HG03457 (cell line): ENCODE data around the gene HYDIN.

Source experiments
- ATAC-seq: cut with Tn5 transposase; IDR thresholded peaks from one replicate; pipeline ENCODE4 v1.9.1; 2021; ENCODE audit warnings: moderate number of reproducible peaks; ENCODE audit not compliant: unreplicated experiment

The HYDIN gene

DNA sequence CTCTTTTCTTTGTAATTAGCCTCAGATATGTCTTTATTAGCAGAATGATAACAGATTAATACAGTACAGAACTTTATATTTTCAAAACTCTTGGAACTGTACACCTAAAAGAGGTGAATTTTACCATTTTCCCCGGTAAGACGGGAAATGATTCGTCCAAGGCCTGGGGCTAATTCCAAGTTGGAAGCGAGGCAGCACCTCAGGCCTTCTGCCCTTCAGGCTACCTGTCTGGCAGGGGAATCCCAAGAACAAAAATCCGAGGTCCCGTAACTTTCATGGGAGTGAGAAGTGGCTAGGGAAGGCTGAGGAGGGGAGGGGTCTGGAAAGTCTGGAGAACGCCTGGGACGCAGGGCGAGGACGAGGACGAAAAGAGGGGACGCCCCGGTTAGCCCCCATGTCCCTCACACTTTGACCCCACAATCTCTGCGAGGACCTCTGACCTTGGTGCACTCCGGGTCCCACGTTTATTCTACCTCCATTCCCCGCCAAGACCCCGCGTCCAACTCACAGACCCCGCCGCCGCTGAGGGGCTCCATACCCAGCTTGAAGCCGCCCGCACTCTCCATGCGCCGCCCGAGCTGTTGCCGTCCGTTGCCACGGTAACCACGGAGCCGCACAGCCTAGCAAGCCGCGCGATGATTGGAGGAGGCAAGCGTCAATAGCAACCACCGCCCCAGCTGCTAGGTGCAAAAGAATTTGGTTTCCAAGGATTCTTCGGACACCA lies at the start of gene HYDIN:
Gene HYDIN (minus strand): TSS at position 601 of the 724 bp plus-strand sequence. CDS start 43,827 bp downstream, outside the sequence.
- ATAC-seq, result no peak

GRCh38 chr16:71276589-71277334 lies 46.2 kb upstream of the HYDIN start:
- no peak for ATAC-seq

DNA sequence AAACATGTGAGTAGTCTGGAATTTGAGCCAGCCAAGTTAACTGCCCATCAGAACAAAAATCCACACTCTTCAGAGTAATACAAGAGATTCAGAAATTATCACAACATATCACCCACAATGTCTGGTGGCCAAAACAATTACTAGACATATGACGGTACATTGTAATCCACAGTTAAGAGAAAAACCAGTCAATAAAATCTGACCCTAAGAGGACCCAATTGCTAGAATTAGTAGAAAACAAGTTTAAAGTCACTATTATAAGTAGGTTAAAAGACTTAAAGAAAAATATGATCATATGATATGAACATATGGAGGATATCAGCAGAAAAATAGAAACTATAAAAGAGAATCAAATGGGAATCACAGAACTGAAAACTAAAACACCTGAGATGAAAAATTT lies 42.9 kb upstream of the HYDIN start:
- ATAC-seq, result no peak

DNA sequence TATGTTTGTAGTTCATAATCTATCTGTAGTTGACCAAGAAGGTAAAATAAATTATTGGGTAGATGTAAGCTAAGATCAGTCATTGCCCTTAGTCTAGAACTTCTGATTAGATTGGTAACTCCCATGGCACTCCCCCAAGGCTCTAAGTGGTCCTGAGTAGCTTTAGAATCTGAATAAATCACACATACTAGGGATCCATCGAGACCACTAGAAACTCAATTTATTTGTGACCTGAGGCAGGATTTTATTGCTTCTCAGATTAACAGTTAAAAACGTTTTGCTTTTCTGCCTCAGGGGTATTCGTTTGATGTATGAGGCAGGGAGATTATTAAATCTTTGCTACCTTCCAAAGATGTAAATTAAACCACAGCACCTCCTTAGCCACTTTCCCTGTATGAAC lies 33.8 kb upstream of the HYDIN start:
- no peak for ATAC-seq

GRCh38 chr16:71263582-71263981 lies 33.1 kb upstream of the HYDIN start:
- no peak for ATAC-seq

DNA sequence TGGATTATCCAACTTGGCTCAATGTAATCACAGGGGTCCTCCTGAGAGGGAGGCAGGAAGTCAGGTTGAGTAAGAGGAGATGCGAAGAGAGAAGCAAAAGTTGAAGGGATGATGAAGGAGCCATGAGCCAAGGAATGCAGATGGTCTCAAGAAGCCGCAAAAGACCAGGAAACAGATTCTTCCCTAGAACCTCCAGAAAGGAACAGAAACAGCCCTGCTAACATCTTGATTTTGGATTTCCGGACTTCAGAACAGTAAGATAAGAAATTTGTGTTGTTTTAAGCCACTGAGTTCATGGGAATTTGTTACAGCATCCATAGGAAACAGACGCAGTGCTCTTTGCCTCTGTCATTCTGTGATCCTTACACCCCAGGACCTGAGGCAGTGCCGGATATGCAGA lies 31.9 kb upstream of the HYDIN start:
- ATAC-seq, result no peak

GRCh38 chr16:71260995-71261394 lies 30.5 kb upstream of the HYDIN start:
- ATAC-seq, result no peak

DNA sequence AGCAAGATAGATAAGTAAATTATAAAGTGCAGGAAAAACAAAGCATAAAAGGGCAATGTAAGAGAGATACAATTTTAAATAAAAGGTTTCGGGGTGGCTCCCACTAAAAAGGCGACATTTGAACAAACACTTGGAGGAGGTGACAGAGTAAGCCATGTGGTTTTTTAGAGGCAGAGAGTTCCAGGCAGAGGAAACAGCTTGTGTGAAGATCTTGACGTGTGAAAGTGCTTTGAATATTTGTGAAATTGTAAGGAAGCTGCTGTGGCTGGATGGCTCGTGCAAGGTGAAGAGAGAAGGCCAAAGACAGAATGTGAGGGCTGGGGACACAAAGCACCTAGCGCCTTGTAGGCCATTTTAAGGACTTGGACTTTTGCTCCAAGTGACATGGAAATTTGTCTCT lies 28.6 kb upstream of the HYDIN start:
- no peak for ATAC-seq

DNA sequence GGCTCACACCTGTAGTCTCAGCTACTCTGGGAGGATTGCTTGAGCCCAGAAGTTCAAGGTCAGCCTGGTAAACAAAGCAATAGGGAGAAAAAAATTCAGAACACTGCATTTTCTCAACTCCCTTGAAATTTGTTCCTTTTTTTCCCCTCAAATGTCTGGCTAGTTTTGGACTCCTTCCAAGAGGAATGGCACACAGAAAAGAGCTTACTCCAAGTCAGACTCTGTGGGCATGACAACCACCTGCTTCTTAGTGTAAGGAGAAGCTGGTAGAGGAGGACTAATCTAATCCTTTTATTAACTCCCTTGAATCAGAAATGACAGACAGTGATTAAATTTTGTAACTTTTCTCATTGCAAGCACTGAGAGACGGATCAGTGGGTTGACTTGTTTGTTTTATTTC lies 27.9 kb upstream of the HYDIN start:
- ATAC-seq, result no peak

DNA sequence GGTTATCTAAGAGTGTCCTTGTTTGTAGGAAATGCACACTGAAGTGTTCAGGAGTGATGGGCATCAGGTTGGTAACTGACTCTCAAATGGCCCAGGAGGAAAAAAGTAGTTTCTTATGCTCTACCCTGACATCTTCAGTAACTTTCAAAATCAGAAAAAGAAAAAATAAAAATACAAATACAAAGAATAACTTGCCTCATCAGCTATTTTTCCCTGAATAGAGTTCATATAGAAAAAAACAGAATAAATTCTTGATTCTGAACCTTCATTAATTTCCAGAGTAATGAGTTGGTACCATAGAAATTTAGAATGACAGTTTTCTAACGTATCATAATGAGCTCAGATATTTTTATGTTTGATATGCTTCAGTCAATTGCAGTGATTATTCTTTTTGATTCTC lies 27.2 kb upstream of the HYDIN start:
- no peak for ATAC-seq

DNA sequence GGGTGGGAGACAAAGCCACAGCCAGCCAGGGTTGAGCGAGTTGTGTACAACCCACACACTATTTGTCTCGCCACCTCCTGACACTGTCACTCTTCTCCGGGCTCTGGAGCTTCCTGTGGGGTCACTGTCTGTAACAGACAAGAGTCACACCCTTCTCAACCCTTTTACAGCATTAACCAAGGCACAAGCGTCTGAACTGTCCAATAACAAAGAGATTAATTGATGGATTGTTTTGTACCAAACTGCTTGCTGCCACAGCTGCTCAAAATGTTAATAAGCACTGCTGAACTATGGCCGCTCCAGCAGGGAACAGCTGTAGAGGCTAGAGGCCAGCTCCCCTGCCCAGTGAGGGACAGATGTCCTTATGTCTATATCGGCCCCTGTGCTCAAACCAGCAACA lies 25.2 kb upstream of the HYDIN start:
- no peak for ATAC-seq

- ATAC-seq, result no peak
Measured at GRCh38 chr16:71254832-71255525, 24.5 kb upstream of the HYDIN start.

- ATAC-seq, result no peak
Measured at GRCh38 chr16:71250461-71251235, 20.1 kb upstream of the HYDIN start.

- no peak for ATAC-seq
Measured at GRCh38 chr16:71249399-71249798, 18.9 kb upstream of the HYDIN start.

DNA sequence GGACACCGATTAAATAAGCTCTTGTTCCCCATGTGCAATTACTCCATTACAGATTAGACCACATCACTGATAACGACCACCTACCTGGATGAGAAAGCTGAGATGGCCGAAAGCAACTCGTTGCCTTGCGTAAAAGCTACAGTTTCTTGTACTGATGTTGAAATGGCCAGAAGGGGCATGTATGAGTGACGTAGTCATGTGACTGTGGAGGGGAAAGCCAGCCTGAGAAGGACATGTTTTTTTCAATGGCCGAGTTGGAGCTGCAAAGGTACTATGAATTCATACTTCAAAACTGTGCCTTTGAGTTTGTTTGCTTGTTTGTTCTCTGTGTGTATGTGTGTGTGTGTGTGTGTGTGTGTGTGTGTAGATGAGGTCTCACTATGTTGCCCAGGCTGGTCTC lies 17.0 kb upstream of the HYDIN start:
- ATAC-seq, result no peak

DNA sequence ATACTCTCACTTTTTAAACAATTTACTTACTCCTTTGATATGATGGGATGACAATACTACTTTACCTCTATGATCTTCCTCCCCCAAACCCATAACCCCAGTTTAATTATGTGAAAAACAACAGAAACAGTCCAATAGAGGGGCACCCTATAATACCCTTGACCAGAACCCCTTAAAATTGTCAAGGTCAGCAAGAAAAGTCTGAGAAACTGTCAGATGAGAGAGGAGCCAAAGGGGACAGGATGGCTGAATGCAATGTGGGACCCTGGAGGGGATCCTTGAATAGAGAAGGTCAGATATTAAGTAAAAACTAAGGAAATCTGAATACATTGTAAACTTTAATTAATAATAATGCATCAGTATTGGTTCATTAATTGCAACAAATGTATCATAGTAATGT lies 15.8 kb upstream of the HYDIN start:
- no peak for ATAC-seq

- ATAC-seq, result no peak
Measured at GRCh38 chr16:71244521-71244920, 14.0 kb upstream of the HYDIN start.

DNA sequence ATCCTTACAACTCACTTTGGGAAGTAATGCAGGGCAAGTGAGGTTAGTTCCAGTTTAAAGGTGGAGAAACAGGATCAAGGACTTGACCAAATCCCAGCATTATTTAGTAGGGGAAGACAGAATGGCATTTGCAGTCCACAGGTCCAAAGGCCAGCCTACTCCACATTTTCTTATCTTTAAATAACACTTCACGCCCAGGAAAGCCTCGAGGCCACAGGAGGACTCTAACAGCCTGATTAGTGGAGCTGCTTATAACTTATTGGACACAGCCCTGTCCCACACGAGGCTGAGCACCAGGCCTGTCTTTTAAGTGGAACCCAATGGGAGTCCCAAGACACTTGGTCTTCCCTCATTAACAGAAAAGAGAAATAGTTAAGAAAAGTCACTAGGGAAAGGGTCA lies 12.1 kb upstream of the HYDIN start:
- ATAC-seq, result no peak

GRCh38 chr16:71242036-71242435 lies 11.5 kb upstream of the HYDIN start:
- no peak for ATAC-seq

- ATAC-seq, result no peak
Measured at GRCh38 chr16:71229344-71229743, 1.2 kb downstream of the HYDIN start.
